ENCODE measurements around the gene ATR. TPM values are rescaled to one million over a fixed set of nuclear protein-coding genes. Genes with fewer than 3 reads are reported as not detected.

ATR gene
- total RNA-seq, 1 donor, result 37.6 TPM

DNA sequence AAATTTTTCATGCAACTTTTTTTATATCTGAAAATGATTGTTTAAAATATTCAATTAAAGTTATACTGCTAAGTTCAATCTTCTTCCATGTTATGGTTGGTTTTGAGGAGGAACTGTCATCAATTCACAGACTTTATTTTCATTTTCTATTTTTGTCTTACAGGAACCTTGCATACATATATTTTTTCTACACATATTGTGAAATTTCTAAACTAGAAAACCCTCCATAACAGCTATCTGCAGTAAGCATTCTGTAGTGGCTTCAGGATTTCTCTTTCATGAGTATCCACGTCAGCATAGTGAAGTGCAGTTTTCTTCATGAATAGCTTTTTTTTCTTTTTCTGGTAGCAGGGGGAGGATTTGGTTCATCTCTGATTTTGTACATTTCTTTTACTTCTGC, 48.2 kb downstream of the ATR start:
- TF ChIP-seq CTCF (IDR thresholded peaks at IDR 0.05; ENCODE audit: insufficient read depth, low read depth, low read length), result no peak
- DNase-seq (ENCODE audit: low read depth), result no peak
- H3K4me3 ChIP-seq (ENCODE audit: low read depth, low read length), result no peak overlapping the region

- no peak for TF ChIP-seq CTCF (IDR thresholded peaks at IDR 0.05; ENCODE audit: insufficient read depth, low read depth, low read length)
- no peak for DNase-seq (ENCODE audit: low read depth)
- no peak overlapping the region for H3K4me3 ChIP-seq (ENCODE audit: low read depth, low read length)
These were observed 54.5 kb downstream of the ATR start for GRCh38 chr3:142523921-142524566.

GRCh38 chr3:142509079-142509478, 69.5 kb downstream of the ATR start:
- no peak for TF ChIP-seq CTCF (IDR thresholded peaks at IDR 0.05; ENCODE audit: insufficient read depth, low read depth, low read length)
- H3K4me3 ChIP-seq (ENCODE audit: low read depth, low read length), result no peak overlapping the region
- no peak for DNase-seq (ENCODE audit: low read depth)

DNA sequence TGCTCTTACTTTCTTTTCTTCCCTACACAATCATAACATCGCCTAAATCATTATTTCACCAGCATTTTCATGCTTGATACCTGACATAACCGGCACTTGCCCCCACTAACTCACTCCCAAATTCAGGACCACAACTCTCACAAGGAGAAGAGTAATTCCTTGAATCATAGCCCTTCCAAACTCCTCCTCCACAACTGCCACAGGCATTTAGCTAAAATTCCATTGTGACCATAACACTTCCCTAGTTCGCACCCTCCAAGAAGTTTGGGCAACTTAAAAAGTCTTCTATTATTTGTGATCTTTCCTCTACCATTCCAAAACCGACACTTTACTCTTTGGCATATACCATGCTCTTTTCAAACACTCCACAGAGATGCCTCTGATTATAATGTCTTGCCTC, 71.3 kb downstream of the ATR start:
- H3K4me3 ChIP-seq (ENCODE audit: low read depth, low read length), result no peak overlapping the region
- no peak for DNase-seq (ENCODE audit: low read depth)
- no peak for TF ChIP-seq CTCF (IDR thresholded peaks at IDR 0.05; ENCODE audit: insufficient read depth, low read depth, low read length)

DNA sequence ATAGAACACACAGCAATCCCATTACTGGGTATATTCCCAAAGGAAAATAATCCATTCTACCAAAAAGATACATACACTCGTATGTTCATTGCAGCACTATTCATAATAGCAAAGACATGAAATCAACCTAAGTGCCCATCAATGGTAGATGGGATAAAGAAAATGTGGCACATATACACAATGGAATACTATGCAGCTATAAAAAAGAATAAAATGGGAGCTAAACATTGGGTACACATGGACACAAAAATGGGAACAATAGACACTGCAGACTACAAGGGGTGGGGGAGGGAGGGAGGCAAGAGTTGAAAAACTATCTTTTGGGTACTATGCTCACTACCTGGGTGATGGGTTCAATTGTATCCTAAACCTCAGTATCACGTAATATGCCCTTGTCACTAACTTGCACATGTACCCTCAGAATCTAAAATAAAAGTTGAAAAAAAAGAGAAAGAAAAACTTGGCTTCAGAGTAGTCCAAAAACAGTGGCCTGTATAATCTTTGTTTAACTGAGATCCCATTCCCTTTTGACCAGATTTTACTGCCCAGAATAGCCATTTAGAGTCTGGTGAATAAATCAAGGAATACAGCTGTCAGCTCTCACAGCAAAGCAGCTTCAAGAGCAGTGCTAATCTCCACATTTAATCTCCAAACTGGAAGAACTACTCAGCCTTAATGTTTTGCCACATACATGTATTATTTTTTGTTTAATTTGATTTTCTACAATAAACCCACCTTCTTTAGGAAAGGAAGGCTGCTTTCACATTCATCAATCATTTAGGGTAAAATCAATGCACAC, 76.1 kb downstream of the ATR start:
- peak; percentile 57 for DNase-seq (ENCODE audit: low read depth)
- H3K4me3 ChIP-seq (ENCODE audit: low read depth, low read length), result no peak overlapping the region
- TF ChIP-seq CTCF (IDR thresholded peaks at IDR 0.05; ENCODE audit: insufficient read depth, low read depth, low read length), result no peak

DNA sequence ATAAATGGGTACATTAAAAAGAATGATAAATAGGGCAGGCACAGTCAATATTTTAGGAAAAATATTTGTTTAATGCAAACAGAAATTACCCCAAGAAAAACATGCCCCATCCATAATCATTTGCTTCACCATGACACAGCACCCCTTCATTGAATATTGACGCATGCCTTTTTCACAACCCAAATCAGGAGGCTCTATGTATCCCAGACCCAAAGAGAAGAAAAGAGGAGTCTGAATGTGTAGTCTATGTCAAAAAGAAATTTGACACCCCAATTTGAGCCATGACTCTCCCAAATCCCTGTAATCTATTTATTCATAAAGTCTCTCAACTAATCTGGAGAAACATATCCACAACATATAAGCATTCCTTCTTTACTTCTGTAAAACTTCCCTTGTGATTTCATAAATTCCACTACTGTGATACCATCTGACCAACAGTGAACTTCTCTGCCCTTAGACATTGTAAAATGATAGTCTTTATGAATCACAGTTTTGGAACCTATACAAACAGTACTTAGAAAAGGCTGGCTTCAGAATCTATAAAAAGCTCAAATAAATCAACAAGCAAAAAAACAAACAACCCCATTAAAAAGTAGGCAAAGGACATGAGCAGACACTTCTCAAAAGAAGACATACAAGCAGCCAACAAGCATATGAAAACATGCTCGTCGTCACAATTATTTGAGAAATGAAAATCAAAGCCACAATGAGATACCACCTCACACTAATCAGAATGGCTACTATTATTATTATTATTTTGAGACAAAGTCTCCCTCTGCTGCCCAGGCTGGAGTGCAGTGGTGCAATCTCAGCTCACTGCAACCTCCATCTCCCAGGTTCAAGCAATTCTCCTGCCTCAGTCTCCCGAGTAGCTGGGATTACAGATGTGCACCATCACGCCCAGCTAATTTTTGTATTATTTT, 77.3 kb downstream of the ATR start:
- TF ChIP-seq CTCF (IDR thresholded peaks at IDR 0.05; ENCODE audit: insufficient read depth, low read depth, low read length), result no peak
- DNase-seq (ENCODE audit: low read depth), result peak; percentile 94
- H3K4me3 ChIP-seq (ENCODE audit: low read depth, low read length), result no peak overlapping the region

All from fibroblast of villous mesenchyme (primary cell).